HEK293 (cell line): Measurements from ENCODE around the gene TBC1D22A.

Experiments
- CTCF ChIA-PET: fragments of 350-600 bp; formaldehyde crosslinking; extraction: SDS; loops from one replicate; lab custom pipeline; 2021; ENCODE audit warnings: antibody characterized with exemption; lab: Yijun Ruan, JAX
- POLR2A ChIA-PET: fragments of 300-600 bp; formaldehyde crosslinking; extraction: SDS; loops from one replicate; lab custom pipeline; 2020; ENCODE audit warnings: antibody characterized with exemption, inconsistent platforms; lab: Yijun Ruan, JAX
- H3K27ac ChIP-seq: fragments of 200-500 bp; sonication (Bioruptor generic); 2 replicates; pipeline ENCODE4 v1.5.1; 2014; ENCODE audit warnings: low read depth, low read length, control low read depth, inconsistent platforms; ENCODE audit errors: extremely low read depth
- H3K36me3 ChIP-seq, 2 experiments: fragments of 200-500 bp in 1 of 2; sonication (Bioruptor generic) in 1 of 2; 1 replicate in 1 of 2; 2 replicates in 1 of 2; pipeline ENCODE4 v1.5.1; 2014 to 2017; ENCODE audit warnings: inconsistent platforms in 2 of 2, low read length in 2 of 2; ENCODE audit not compliant: control insufficient read depth in 2 of 2, insufficient read depth in 1 of 2
- H3K4me1 ChIP-seq: fragments of 200-500 bp; sonication (Bioruptor generic); 2 replicates; pipeline ENCODE4 v1.5.1; 2014; ENCODE audit warnings: mild to moderate bottlenecking, low read length, inconsistent platforms; ENCODE audit not compliant: control insufficient read depth, insufficient read depth
- H3K4me3 ChIP-seq: 2 replicates; pipeline ENCODE4 v1.5.1; 2011; ENCODE audit warnings: low read depth, mild to moderate bottlenecking, control low read depth, low read length, moderate library complexity
- H3K9me3 ChIP-seq: fragments of 200-500 bp; sonication (Bioruptor generic); 2 replicates; pipeline ENCODE4 v1.5.1; 2014; ENCODE audit warnings: low read depth, low read length, inconsistent platforms; ENCODE audit not compliant: control insufficient read depth, insufficient read depth
- BCL11B ChIP-seq: fragments of 450-650 bp; formaldehyde crosslinking; IDR thresholded peaks from 2 replicates; pipeline ENCODE4 v1.5.1; 2016; ENCODE audit warnings: low read depth, missing biosample characterization, missing genetic modification characterization
- HOXD13 ChIP-seq: sonication (generic); formaldehyde crosslinking; IDR thresholded peaks from 2 replicates; pipeline ENCODE4 v1.8.0; 2022; ENCODE audit warnings: missing genetic modification reagents, borderline replicate concordance
- KLF8 ChIP-seq: fragments of 450-650 bp; formaldehyde crosslinking; IDR thresholded peaks from 2 replicates; pipeline ENCODE4 v1.5.1; 2016; ENCODE audit warnings: missing biosample characterization, missing genetic modification characterization
- MZF1 ChIP-seq: fragments of 450-650 bp; formaldehyde crosslinking; IDR thresholded peaks from 2 replicates; pipeline ENCODE4 v1.5.1; 2017; ENCODE audit warnings: missing biosample characterization, missing genetic modification characterization, borderline replicate concordance
- OVOL3 ChIP-seq: fragments of 450-650 bp; formaldehyde crosslinking; IDR thresholded peaks from 2 replicates; pipeline ENCODE4 v1.5.1; 2016; ENCODE audit warnings: missing biosample characterization, missing genetic modification characterization
- PRDM1 ChIP-seq: fragments of 450-650 bp; formaldehyde crosslinking; IDR thresholded peaks from 2 replicates; pipeline ENCODE4; 2016; ENCODE audit warnings: missing biosample characterization, missing genetic modification characterization
- ZBTB44 ChIP-seq: fragments of 450-650 bp; IDR thresholded peaks from 2 replicates; pipeline ENCODE4 v1.5.1; 2018; ENCODE audit warnings: missing biosample characterization, mild to moderate bottlenecking, missing genetic modification characterization
- ZFHX2 ChIP-seq: fragments of 450-650 bp; formaldehyde crosslinking; conservative IDR thresholded peaks from 2 replicates; pipeline ENCODE4 v1.5.1; 2016; ENCODE audit warnings: missing biosample characterization, missing genetic modification characterization
- ZNF121 ChIP-seq: fragments of 450-650 bp; formaldehyde crosslinking; IDR thresholded peaks from 2 replicates; pipeline ENCODE4 v1.5.1; 2016; ENCODE audit warnings: missing biosample characterization, missing genetic modification characterization
- ZNF140 ChIP-seq: fragments of 450-650 bp; formaldehyde crosslinking; IDR thresholded peaks from 2 replicates; pipeline ENCODE4 v1.5.1; 2016; ENCODE audit warnings: missing biosample characterization, missing genetic modification characterization
- ZNF16 ChIP-seq: fragments of 450-650 bp; formaldehyde crosslinking; IDR thresholded peaks from 2 replicates; pipeline ENCODE4 v1.5.1; 2016; ENCODE audit warnings: low read depth, missing biosample characterization, missing genetic modification characterization
- ZNF23 ChIP-seq: fragments of 450-650 bp; formaldehyde crosslinking; IDR thresholded peaks from 2 replicates; pipeline ENCODE4 v1.5.1; 2016; ENCODE audit warnings: missing biosample characterization, missing genetic modification characterization, borderline replicate concordance
- ZNF24 ChIP-seq: fragments of 450-650 bp; formaldehyde crosslinking; IDR thresholded peaks from 2 replicates; pipeline ENCODE4 v1.5.1; 2016; ENCODE audit warnings: missing biosample characterization, missing genetic modification characterization
- ZNF274 ChIP-seq, 2 experiments: fragments of 200-500 bp in 1 of 2; fragments of 450-650 bp in 1 of 2; sonication (Bioruptor generic) in 1 of 2; formaldehyde crosslinking in 1 of 2; IDR thresholded peaks; 2 replicates each; pipeline versions ENCODE4 v1.5.1 to v1.6.1; 2014 to 2016; ENCODE audit warnings: borderline replicate concordance in 1 of 2, inconsistent platforms in 1 of 2, low read length in 1 of 2, missing biosample characterization in 1 of 2, missing genetic modification characterization in 1 of 2
- ZNF548 ChIP-seq: fragments of 450-650 bp; formaldehyde crosslinking; IDR thresholded peaks from 2 replicates; pipeline ENCODE4 v1.5.1; 2016; ENCODE audit warnings: missing biosample characterization, missing genetic modification characterization
- ZNF626 ChIP-seq: fragments of 450-650 bp; sonication (Bioruptor Pico); formaldehyde crosslinking; IDR thresholded peaks from 2 replicates; pipeline ENCODE4 v1.5.1; 2018; ENCODE audit warnings: missing biosample characterization, missing genetic modification characterization, inconsistent platforms
- ZNF664 ChIP-seq: fragments of 450-650 bp; formaldehyde crosslinking; IDR thresholded peaks from 2 replicates; pipeline ENCODE4 v1.5.1; 2016; ENCODE audit warnings: missing biosample characterization, missing genetic modification characterization
- ZNF670 ChIP-seq: fragments of 450-650 bp; formaldehyde crosslinking; IDR thresholded peaks from 2 replicates; pipeline ENCODE4 v1.5.1; 2016; ENCODE audit warnings: missing biosample characterization, missing genetic modification characterization, low read depth
- ZNF76 ChIP-seq: fragments of 450-650 bp; formaldehyde crosslinking; IDR thresholded peaks from 2 replicates; pipeline ENCODE4; 2016; ENCODE audit warnings: low read depth, missing biosample characterization, missing genetic modification characterization, borderline replicate concordance
- ZNF777 ChIP-seq: fragments of 450-650 bp; formaldehyde crosslinking; IDR thresholded peaks from 2 replicates; pipeline ENCODE4 v1.5.1; 2017; ENCODE audit warnings: missing biosample characterization, missing genetic modification characterization, borderline replicate concordance
- ZNF785 ChIP-seq: fragments of 450-650 bp; formaldehyde crosslinking; IDR thresholded peaks from 2 replicates; pipeline ENCODE4 v1.5.1; 2016; ENCODE audit warnings: missing biosample characterization, missing genetic modification characterization
- ZNF791 ChIP-seq: fragments of 450-650 bp; formaldehyde crosslinking; IDR thresholded peaks from 2 replicates; pipeline ENCODE4 v1.5.1; 2016; ENCODE audit warnings: missing biosample characterization, missing genetic modification characterization
- ZNF837 ChIP-seq: fragments of 450-650 bp; formaldehyde crosslinking; IDR thresholded peaks from 2 replicates; pipeline ENCODE4 v1.5.1; 2016; ENCODE audit warnings: missing biosample characterization, missing genetic modification characterization
- TF ChIP-seq, protein P1 (sequence below): fragments of 450-650 bp; formaldehyde crosslinking; IDR thresholded peaks from 2 replicates; pipeline ENCODE4 v1.5.1; 2016; ENCODE audit warnings: missing biosample characterization, missing genetic modification characterization, low read depth
- TF ChIP-seq, protein P2 (sequence below): fragments of 450-650 bp; formaldehyde crosslinking; IDR thresholded peaks from 2 replicates; pipeline ENCODE4 v1.5.1; 2016; ENCODE audit warnings: missing biosample characterization, missing genetic modification characterization
- TF ChIP-seq, protein P3 (sequence below): fragments of 450-650 bp; formaldehyde crosslinking; optimal IDR thresholded peaks from 2 replicates; pipeline ENCODE3; 2016; ENCODE audit warnings: missing biosample characterization, mild to moderate bottlenecking, missing genetic modification characterization

The TBC1D22A gene

DNA sequence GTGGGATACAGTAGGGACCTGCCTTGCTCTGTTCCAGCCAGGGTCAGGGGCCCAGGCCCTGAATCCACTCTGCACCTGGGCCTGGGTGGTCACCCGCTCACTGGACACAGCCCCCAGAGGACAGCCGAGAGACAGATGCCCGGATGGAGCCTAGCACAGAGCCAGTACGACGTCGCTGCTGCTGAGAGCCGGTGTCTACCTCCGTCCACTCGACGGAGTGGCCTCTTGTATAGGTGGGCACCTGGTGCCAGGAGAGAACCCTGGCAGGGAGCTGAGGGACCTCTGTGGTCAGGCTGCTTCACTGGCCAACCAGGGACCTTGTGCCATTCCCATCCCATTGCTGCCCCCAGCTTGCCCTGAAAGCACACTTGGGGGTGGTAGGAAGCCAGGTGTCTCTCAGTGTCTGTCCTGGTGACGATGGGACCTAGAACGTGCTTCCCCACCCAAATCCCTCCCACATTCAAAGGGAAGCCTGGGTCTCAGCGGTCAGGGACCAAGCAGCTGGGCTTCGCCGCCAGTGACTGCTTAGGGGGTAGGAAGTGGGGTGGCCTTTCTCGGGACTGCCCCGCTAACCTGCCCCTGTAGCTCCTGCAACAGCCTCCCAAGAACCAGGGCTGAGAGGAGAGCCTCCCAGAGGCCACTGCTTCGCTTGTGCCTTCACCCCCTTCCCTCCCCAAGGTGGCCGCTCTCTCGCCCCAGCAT, 14.1 kb upstream of the TBC1D22A start:
- TF ChIP-seq, protein P1, sequence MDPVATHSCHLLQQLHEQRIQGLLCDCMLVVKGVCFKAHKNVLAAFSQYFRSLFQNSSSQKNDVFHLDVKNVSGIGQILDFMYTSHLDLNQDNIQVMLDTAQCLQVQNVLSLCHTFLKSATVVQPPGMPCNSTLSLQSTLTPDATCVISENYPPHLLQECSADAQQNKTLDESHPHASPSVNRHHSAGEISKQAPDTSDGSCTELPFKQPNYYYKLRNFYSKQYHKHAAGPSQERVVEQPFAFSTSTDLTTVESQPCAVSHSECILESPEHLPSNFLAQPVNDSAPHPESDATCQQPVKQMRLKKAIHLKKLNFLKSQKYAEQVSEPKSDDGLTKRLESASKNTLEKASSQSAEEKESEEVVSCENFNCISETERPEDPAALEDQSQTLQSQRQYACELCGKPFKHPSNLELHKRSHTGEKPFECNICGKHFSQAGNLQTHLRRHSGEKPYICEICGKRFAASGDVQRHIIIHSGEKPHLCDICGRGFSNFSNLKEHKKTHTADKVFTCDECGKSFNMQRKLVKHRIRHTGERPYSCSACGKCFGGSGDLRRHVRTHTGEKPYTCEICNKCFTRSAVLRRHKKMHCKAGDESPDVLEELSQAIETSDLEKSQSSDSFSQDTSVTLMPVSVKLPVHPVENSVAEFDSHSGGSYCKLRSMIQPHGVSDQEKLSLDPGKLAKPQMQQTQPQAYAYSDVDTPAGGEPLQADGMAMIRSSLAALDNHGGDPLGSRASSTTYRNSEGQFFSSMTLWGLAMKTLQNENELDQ (tag by site-specific recombination) = no peak
- TF ChIP-seq ZNF626 = no peak
- TF ChIP-seq ZNF121 (tag by site-specific recombination) = no peak
- no peak for TF ChIP-seq ZFHX2 (tag by site-specific recombination)
- TF ChIP-seq ZNF837 = no peak
- no peak for TF ChIP-seq ZNF274 (IDR thresholded peaks at IDR 0.05; ENCODE audit: low read length)
- TF ChIP-seq ZNF274 (tag by site-specific recombination; IDR thresholded peaks at IDR 0.05; ENCODE audit: borderline replicate concordance) = no peak
- no peak for TF ChIP-seq ZNF791 (tag by site-specific recombination)
- no peak for TF ChIP-seq HOXD13 (CRISPR knock-in tag)
- TF ChIP-seq ZNF16 (tag by site-specific recombination) = no peak
- H3K4me1 ChIP-seq = no peaks in the 10 kb centered on the region
- no peaks in the 10 kb centered on the region for H3K36me3 ChIP-seq
- no peak overlapping the region for H3K4me3 ChIP-seq
- POLR2A ChIA-PET = interaction anchor here (1.0 kb wide), 1 partner anchor 10 kb away, joined by 5 read pairs; no protein-coding TSS in a partner anchor
- H3K27ac ChIP-seq = no peak overlapping the region
- no peaks in the 10 kb centered on the region for H3K9me3 ChIP-seq
- CTCF ChIA-PET = interaction anchor here (5.9 kb wide), 1 partner anchor 10 kb away, joined by 33 read pairs; no protein-coding TSS in a partner anchor

DNA sequence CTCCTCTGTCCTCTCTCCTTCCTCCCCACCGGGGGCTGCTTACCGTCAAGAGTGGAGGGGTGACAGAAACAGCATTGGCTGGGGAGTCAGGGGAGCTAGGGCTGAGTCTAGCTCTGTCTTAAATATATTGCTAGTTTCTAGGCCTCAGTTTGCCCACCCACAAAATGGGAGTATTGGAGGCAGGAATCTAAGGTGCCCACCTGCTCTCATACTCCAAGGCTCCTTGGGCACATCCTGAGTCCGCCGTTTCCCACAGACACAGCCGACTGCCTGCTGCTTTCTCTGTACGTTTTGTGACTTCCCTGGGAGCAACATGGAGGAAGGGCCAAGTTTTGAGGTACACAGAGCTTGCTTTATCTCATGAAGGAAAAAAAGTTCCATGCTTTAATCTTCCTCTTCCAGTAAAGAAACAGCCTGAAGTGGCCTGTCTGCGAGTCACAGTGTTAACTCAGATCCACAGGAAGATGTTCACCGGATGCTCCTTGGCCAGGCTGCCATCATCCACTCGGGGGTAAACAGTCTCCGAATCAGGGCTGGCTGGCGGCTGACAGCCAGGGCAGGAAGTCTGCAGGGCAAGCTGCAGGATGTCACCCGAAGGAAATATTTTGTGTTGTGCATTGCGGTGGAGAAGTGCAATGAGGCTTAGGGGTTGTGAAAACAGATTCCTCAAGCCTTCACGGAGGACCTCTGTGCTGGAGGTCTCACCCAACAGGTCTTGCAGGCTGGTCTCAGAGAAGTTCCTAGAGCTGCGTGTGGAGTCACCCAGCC, 13.4 kb upstream of the TBC1D22A start:
- Histone ChIP-seq H3K27ac (no peak overlapping the region), H3K4me3 (no peak overlapping the region), H3K4me1 (no peaks in the 10 kb centered on the region)
- POLR2A ChIA-PET = interaction anchor here (0.8 to 1.0 kb wide), 2 partner anchors 10 to 13 kb away, joined by 3 to 5 read pairs; partner anchors contain the start of gene TBC1D22A
- TF ChIP-seq MZF1 (tag by site-specific recombination) (no peak), OVOL3 (tag by site-specific recombination) (no peak), ZNF670 (no peak), ZNF24 (tag by site-specific recombination) (no peak), PRDM1 (no peak), ZNF23 (tag by site-specific recombination) (no peak), ZNF548 (tag by site-specific recombination) (no peak), ZNF785 (tag by site-specific recombination) (no peak), ZNF76 (tag by site-specific recombination) (no peak), KLF8 (tag by site-specific recombination) (no peak), ZBTB44 (tag by site-specific recombination) (no peak), ZNF777 (no peak), ZNF664 (tag by site-specific recombination) (no peak), ZNF140 (tag by site-specific recombination) (no peak), BCL11B (tag by site-specific recombination) (no peak)
- TF ChIP-seq, protein P2, sequence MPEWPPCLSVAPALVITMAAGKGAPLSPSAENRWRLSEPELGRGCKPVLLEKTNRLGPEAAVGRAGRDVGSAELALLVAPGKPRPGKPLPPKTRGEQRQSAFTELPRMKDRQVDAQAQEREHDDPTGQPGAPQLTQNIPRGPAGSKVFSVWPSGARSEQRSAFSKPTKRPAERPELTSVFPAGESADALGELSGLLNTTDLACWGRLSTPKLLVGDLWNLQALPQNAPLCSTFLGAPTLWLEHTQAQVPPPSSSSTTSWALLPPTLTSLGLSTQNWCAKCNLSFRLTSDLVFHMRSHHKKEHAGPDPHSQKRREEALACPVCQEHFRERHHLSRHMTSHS (tag by site-specific recombination) = no peak
- TF ChIP-seq, protein P3, sequence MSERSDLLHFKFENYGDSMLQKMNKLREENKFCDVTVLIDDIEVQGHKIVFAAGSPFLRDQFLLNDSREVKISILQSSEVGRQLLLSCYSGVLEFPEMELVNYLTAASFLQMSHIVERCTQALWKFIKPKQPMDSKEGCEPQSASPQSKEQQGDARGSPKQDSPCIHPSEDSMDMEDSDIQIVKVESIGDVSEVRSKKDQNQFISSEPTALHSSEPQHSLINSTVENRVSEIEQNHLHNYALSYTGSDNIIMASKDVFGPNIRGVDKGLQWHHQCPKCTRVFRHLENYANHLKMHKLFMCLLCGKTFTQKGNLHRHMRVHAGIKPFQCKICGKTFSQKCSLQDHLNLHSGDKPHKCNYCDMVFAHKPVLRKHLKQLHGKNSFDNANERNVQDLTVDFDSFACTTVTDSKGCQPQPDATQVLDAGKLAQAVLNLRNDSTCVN (tag by site-specific recombination) = no peak
- TF ChIP-seq, all 188 proteins: peak for 0
- no peaks in the 10 kb centered on the region for H3K36me3 ChIP-seq
- CTCF ChIA-PET = interaction anchor here (0.8 to 5.9 kb wide), 2 partner anchors 9 to 10 kb away, joined by 3 to 33 read pairs; no protein-coding TSS in a partner anchor
- no peaks in the 10 kb centered on the region for H3K9me3 ChIP-seq
